NT2/D1 (cell line): Measurements from ENCODE around the gene EPPIN.

Source experiments
- YY1 ChIP-seq: IDR thresholded peaks from 2 replicates; pipeline ENCODE4 v1.6.1; 2011; ENCODE audit not compliant: insufficient read length, insufficient read depth
- ZNF274 ChIP-seq: IDR thresholded peaks from 2 replicates; pipeline ENCODE4 v1.6.1; 2011; ENCODE audit warnings: mild to moderate bottlenecking, low read depth, low read length

- TF ChIP-seq YY1 (no peak), ZNF274 (no peak)
Measured at GRCh38 chr20:45503403-45503802, 43.8 kb downstream of the EPPIN start.
